Stimulated activated CD8-positive, alpha-beta memory T cell treated with anti-CD3 and anti-CD28 coated beads, Interleukin-12 subunit alpha, Interleukin-12 subunit beta, amount 100 ng/mL, for 4 hours (primary cell): ENCODE measurements around the gene ZNF638.
"Not testable (repeated sequence)": the region's sequence is repeated elsewhere in the genome, so short reads cannot be mapped to it uniquely, and the experiment has no call there.

Experiments used
- DNase-seq: peaks from one replicate; pipeline ENCODE4 v3.0.0-alpha.2; 2020; ENCODE audit warnings: low read depth

ZNF638 gene

GRCh38 chr2:71331581-71332434 is at the start of gene ZNF638:
ZNF638 (plus strand) TSS chr2:71331782; CDS start chr2:71348955, 17,173 bp downstream.
- DNase-seq: peak; percentile 85

GRCh38 chr2:71281950-71282349 is 49.6 kb upstream of the ZNF638 start:
- DNase-seq: no peak

GRCh38 chr2:71282493-71282892 is 49.1 kb upstream of the ZNF638 start:
- DNase-seq: no peak

- DNase-seq: no peak
These were observed 48.5 kb upstream of the ZNF638 start for GRCh38 chr2:71283131-71283530.

- no peak for DNase-seq
These were observed 45.9 kb upstream of the ZNF638 start for GRCh38 chr2:71285706-71286105.

GRCh38 chr2:71291398-71291797 is 40.2 kb upstream of the ZNF638 start:
- no peak for DNase-seq

- DNase-seq: no peak
These were observed 39.4 kb upstream of the ZNF638 start for GRCh38 chr2:71292159-71292558.

- no peak for DNase-seq
These were observed 32.7 kb upstream of the ZNF638 start for GRCh38 chr2:71298914-71299313.

- no peak for DNase-seq
These were observed 32.1 kb upstream of the ZNF638 start for GRCh38 chr2:71299507-71299906.

GRCh38 chr2:71303849-71304248 is 27.7 kb upstream of the ZNF638 start:
- DNase-seq: no peak

GRCh38 chr2:71306762-71307161 is 24.8 kb upstream of the ZNF638 start:
- DNase-seq: no peak

GRCh38 chr2:71313016-71313766 is 18.4 kb upstream of the ZNF638 start:
- no peak for DNase-seq

- DNase-seq: no peak
These were observed 14.5 kb upstream of the ZNF638 start for GRCh38 chr2:71317060-71317459.

- not testable (repeated sequence) for DNase-seq
These were observed 13.7 kb upstream of the ZNF638 start for GRCh38 chr2:71317900-71318299.

- DNase-seq: no peak
These were observed 8.2 kb upstream of the ZNF638 start for GRCh38 chr2:71323386-71323785.

- DNase-seq: no peak
These were observed 4.6 kb upstream of the ZNF638 start for GRCh38 chr2:71326968-71327367.

GRCh38 chr2:71327916-71328315 is 3.7 kb upstream of the ZNF638 start:
- no peak for DNase-seq

GRCh38 chr2:71330155-71330554 is 1.4 kb upstream of the ZNF638 start:
- no peak for DNase-seq

GRCh38 chr2:71330585-71331330 is 824 bp upstream of the ZNF638 start:
- no peak for DNase-seq

GRCh38 chr2:71331331-71331580 is 326 bp upstream of the ZNF638 start:
- not testable (repeated sequence) for DNase-seq

- no peak for DNase-seq
These were observed 834 bp downstream of the ZNF638 start for GRCh38 chr2:71332435-71332796.

- DNase-seq: no peak
These were observed 2.0 kb downstream of the ZNF638 start for GRCh38 chr2:71333619-71334018.

- no peak for DNase-seq
These were observed 4.8 kb downstream of the ZNF638 start for GRCh38 chr2:71336384-71336783.
